Measurements from ENCODE around the gene CCDC71.

DNA sequence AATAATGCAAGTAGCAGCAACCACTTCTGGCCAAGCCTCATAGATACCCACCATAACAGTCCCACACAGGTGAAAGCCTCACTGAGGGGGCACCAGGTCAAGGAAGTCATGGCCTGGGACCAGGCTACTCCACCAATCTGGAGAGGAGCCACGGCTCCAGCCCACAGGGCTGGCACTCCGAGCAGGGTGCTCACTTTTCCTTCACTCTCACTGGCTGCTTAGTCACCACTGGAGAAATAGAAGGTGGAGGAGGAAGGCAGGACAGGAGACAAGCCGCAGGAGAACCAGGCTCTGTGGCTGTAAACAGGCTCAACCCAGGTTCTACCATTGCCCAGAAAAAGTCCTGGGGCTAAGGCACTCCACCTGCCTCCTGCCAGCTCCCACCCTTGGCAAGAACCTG lies 46.7 kb downstream of the CCDC71 start:
- TF ChIP-seq EZH2 (IDR thresholded peaks at IDR 0.05; ENCODE audit: borderline replicate concordance) = no peak
- TF ChIP-seq, protein P1, sequence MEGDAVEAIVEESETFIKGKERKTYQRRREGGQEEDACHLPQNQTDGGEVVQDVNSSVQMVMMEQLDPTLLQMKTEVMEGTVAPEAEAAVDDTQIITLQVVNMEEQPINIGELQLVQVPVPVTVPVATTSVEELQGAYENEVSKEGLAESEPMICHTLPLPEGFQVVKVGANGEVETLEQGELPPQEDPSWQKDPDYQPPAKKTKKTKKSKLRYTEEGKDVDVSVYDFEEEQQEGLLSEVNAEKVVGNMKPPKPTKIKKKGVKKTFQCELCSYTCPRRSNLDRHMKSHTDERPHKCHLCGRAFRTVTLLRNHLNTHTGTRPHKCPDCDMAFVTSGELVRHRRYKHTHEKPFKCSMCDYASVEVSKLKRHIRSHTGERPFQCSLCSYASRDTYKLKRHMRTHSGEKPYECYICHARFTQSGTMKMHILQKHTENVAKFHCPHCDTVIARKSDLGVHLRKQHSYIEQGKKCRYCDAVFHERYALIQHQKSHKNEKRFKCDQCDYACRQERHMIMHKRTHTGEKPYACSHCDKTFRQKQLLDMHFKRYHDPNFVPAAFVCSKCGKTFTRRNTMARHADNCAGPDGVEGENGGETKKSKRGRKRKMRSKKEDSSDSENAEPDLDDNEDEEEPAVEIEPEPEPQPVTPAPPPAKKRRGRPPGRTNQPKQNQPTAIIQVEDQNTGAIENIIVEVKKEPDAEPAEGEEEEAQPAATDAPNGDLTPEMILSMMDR (IDR thresholded peaks at IDR 0.05; ENCODE audit: poor library complexity) = no peak

Measured in hepatocyte (in vitro differentiated cells).